H1 (cell line): ENCODE results near the gene MLYCD. TPM values are rescaled to one million over a fixed set of nuclear protein-coding genes. Genes with fewer than 3 reads are reported as not detected.

ENCODE experiments used
- CTCF ChIA-PET: fragments of 300-600 bp; sonication (Branson Sonifier 250); formaldehyde crosslinking; loops from one replicate; lab custom pipeline; 2021; ENCODE audit not compliant: partially characterized antibody; lab: Charles Lee
- POLR2A ChIA-PET: fragments of 300-600 bp; sonication (Branson Sonifier 250); formaldehyde crosslinking; loops from one replicate; lab custom pipeline; 2021; ENCODE audit warnings: inconsistent platforms; ENCODE audit not compliant: partially characterized antibody; lab: Charles Lee
- DNase-seq, 2 experiments: peaks; one replicate each; pipeline versions ENCODE4 v3.0.0 to v3.0.0-alpha.2; 2010 to 2022; ENCODE audit warnings: low spot score in 2 of 2, low read depth in 1 of 2, mixed read lengths in 1 of 2
- FAIRE-seq: peaks from 2 replicates; lab custom pipeline; 2011; peaks lifted over from hg19 to GRCh38; lab: Jason Lieb, UNC
- H2AFZ ChIP-seq: 2 replicates; pipeline ENCODE4 v1.8.1; 2012; ENCODE audit warnings: low read length, inconsistent platforms
- H2AK5ac ChIP-seq: 2 replicates; pipeline ENCODE4 v1.6.1; 2013; ENCODE audit warnings: low read depth, low read length
- H2BK120ac ChIP-seq: replicated peaks from 2 replicates; pipeline ENCODE3; 2013; ENCODE audit warnings: low read depth, low read length, inconsistent platforms
- H2BK12ac ChIP-seq: 2 replicates; pipeline ENCODE4 v1.6.1; 2013; ENCODE audit warnings: low read depth, low read length
- H2BK15ac ChIP-seq: 2 replicates; pipeline ENCODE4 v1.6.1; 2013; ENCODE audit warnings: low read length
- H2BK20ac ChIP-seq: 2 replicates; pipeline ENCODE4 v1.6.1; 2013; ENCODE audit warnings: low read length
- H2BK5ac ChIP-seq: 2 replicates; pipeline ENCODE4 v1.6.1; 2013; ENCODE audit warnings: low read depth, low read length
- H3K14ac ChIP-seq: 2 replicates; pipeline ENCODE4 v1.6.1; 2013; ENCODE audit warnings: inconsistent platforms; ENCODE audit not compliant: insufficient read length
- H3K18ac ChIP-seq: 2 replicates; pipeline ENCODE4 v1.6.1; 2013; ENCODE audit warnings: low read length; ENCODE audit errors: extremely low read depth
- H3K23ac ChIP-seq: 2 replicates; pipeline ENCODE4 v1.6.1; 2013; ENCODE audit warnings: inconsistent platforms; ENCODE audit not compliant: insufficient read length
- H3K23me2 ChIP-seq: 2 replicates; pipeline ENCODE4 v1.6.1; 2013; ENCODE audit warnings: low read depth, low read length
- H3K27ac ChIP-seq: 2 replicates; pipeline ENCODE4 v1.6.1; 2011; ENCODE audit warnings: low read depth, low read length, inconsistent platforms
- H3K27me3 ChIP-seq, 4 experiments: replicated peaks in 1 of 4; 1 replicate in 1 of 4; 2 replicates in 3 of 4; pipeline versions ENCODE4 v1.6.1 to v1.8.1; 2011 to 2013; ENCODE audit warnings: low read length in 3 of 4, mild to moderate bottlenecking in 3 of 4, inconsistent platforms in 2 of 4, mixed read lengths in 2 of 4, moderate library complexity in 1 of 4; ENCODE audit not compliant: control insufficient read depth in 3 of 4, insufficient read depth in 3 of 4; ENCODE audit errors: extremely low read depth in 1 of 4
- H3K36me3 ChIP-seq, 4 experiments: 2 replicates each; pipeline versions ENCODE4 v1.6.1 to v1.8.1; 2011 to 2013; ENCODE audit warnings: mild to moderate bottlenecking in 4 of 4, low read length in 3 of 4, moderate library complexity in 2 of 4, control low read depth in 1 of 4, inconsistent platforms in 1 of 4; ENCODE audit not compliant: insufficient read depth in 4 of 4, control insufficient read depth in 2 of 4
- H3K4ac ChIP-seq: replicated peaks from 2 replicates; pipeline ENCODE3; 2013; ENCODE audit warnings: low read length, low read depth, mixed read lengths, inconsistent platforms; ENCODE audit not compliant: insufficient read length
- H3K4me1 ChIP-seq, 4 experiments: replicated peaks in 1 of 4; 1 replicate in 1 of 4; 2 replicates in 3 of 4; pipeline versions ENCODE4 v1.6.1 to v1.8.1; 2011 to 2013; ENCODE audit warnings: low read length in 3 of 4, inconsistent platforms in 2 of 4, mixed read lengths in 1 of 4; ENCODE audit not compliant: insufficient read depth in 4 of 4, control insufficient read depth in 3 of 4
- H3K4me2 ChIP-seq, 2 experiments: 2 replicates each; pipeline versions ENCODE4 v1.6.1 to v1.8.1; 2011 to 2013; ENCODE audit warnings: low read depth in 2 of 2, low read length in 2 of 2, control low read depth in 1 of 2, inconsistent platforms in 1 of 2, mild to moderate bottlenecking in 1 of 2; ENCODE audit not compliant: insufficient read depth in 1 of 2
- H3K4me3 ChIP-seq, 4 experiments: fragments of 200-600, 300-600 bp in 1 of 4; sonication (generic), shearing (Covaris generic), sonication (Bioruptor Twin) in 1 of 4; 2 replicates each; pipeline versions ENCODE4 v1.5.1 to v1.8.1; 2011 to 2016; ENCODE audit warnings: low read length in 4 of 4, low read depth in 3 of 4, control low read depth in 2 of 4, inconsistent platforms in 2 of 4, mild to moderate bottlenecking in 2 of 4, mixed read lengths in 1 of 4, moderate library complexity in 1 of 4; ENCODE audit not compliant: insufficient read depth in 2 of 4; ENCODE audit errors: extremely low read depth in 1 of 4
- H3K56ac ChIP-seq: replicated peaks from 2 replicates; pipeline ENCODE3; 2013; ENCODE audit warnings: low read depth, mild to moderate bottlenecking, mixed read lengths, low read length, inconsistent platforms; ENCODE audit not compliant: insufficient read length
- H3K79me1 ChIP-seq: 2 replicates; pipeline ENCODE4 v1.6.1; 2013; ENCODE audit warnings: low read depth, low read length, control low read depth
- H3K79me2 ChIP-seq, 2 experiments: 2 replicates each; pipeline versions ENCODE4 v1.6.1 to v1.8.1; 2012 to 2013; ENCODE audit warnings: low read length in 2 of 2, mild to moderate bottlenecking in 2 of 2, inconsistent platforms in 1 of 2; ENCODE audit not compliant: insufficient read depth in 2 of 2, control insufficient read depth in 1 of 2
- H3K9ac ChIP-seq, 4 experiments: replicated peaks in 1 of 4; 1 replicate in 1 of 4; 2 replicates in 3 of 4; pipeline versions ENCODE4 v1.6.1 to v1.8.1; 2011 to 2013; ENCODE audit warnings: low read depth in 3 of 4, low read length in 3 of 4, control low read depth in 2 of 4, mild to moderate bottlenecking in 2 of 4, moderate library complexity in 2 of 4, inconsistent platforms in 1 of 4; ENCODE audit errors: extremely low read depth in 1 of 4
- H3K9me3 ChIP-seq, 2 experiments: 2 replicates each; pipeline versions ENCODE4 v1.6.1 to v1.8.1; 2012 to 2013; ENCODE audit warnings: mild to moderate bottlenecking in 2 of 2, moderate library complexity in 2 of 2, control low read depth in 1 of 2, inconsistent platforms in 1 of 2, low read depth in 1 of 2, low read length in 1 of 2, mixed read lengths in 1 of 2; ENCODE audit not compliant: insufficient read depth in 2 of 2
- H4K20me1 ChIP-seq, 2 experiments: replicated peaks in 1 of 2; 2 replicates each; pipeline versions ENCODE3 to v1.8.1; 2011 to 2013; ENCODE audit warnings: inconsistent platforms in 2 of 2, low read length in 2 of 2, mild to moderate bottlenecking in 1 of 2; ENCODE audit not compliant: insufficient read depth in 2 of 2, control insufficient read depth in 1 of 2
- H4K5ac ChIP-seq: 2 replicates; pipeline ENCODE4 v1.6.1; 2013; ENCODE audit warnings: low read length, low read depth, mixed read lengths, inconsistent platforms; ENCODE audit not compliant: insufficient read length
- H4K8ac ChIP-seq: 2 replicates; pipeline ENCODE4 v1.8.0; 2013; ENCODE audit warnings: mild to moderate bottlenecking, moderate library complexity, low read length, inconsistent platforms; ENCODE audit not compliant: insufficient read depth; ENCODE audit errors: extremely low read depth
- H4K91ac ChIP-seq: replicated peaks from 2 replicates; pipeline ENCODE3; 2013; ENCODE audit warnings: low read length, mixed read lengths, inconsistent platforms; ENCODE audit not compliant: insufficient read length
- ZNF274 ChIP-seq: IDR thresholded peaks from 2 replicates; pipeline ENCODE4 v1.7.0; 2012; ENCODE audit warnings: low read length, borderline replicate concordance; ENCODE audit errors: extremely low read depth
- WGBS, 2 experiments: shearing (Covaris generic) in 1 of 2; methylation state at CpG; one replicate each; pipeline versions ENCODE4 v1.1.6 to v1.1.7; 2013 to 2015; ENCODE audit warnings: low lambda C conversion rate in 2 of 2, mixed read lengths in 2 of 2, inconsistent platforms in 1 of 2, low coverage in 1 of 2, missing lambda C conversion rate in 1 of 2; ENCODE audit not compliant: insufficient replicate concordance in 2 of 2, insufficient coverage in 1 of 2, insufficient read length in 1 of 2; ENCODE audit errors: extremely low coverage in 1 of 2, missing lambda C conversion rate in 1 of 2; 5-methylcytosine and 5-hydroxymethylcytosine counted together
- polyA plus RNA-seq, 7 experiments: library from polyadenylated mRNA; depleted of rRNA in 3 of 7; stranded (reverse) in 5 of 7; unstranded in 2 of 7; fragments of >200 nt in 5 of 7; fragments of 200-250 nt in 2 of 7; gene quantifications; 1 replicate in 5 of 7; 2 replicates in 1 of 7; 4 replicates in 1 of 7; pipeline versions ENCODE4 v1.2.1 to v1.2.3, GENCODE V29; 2011 to 2013; ENCODE audit warnings: missing spikeins in 2 of 7, mixed read lengths in 2 of 7
- total RNA-seq: library from RNA; stranded (reverse); fragmentation: NEBNext Ultra II Directional; extraction: Animal tissue kit (Norgen Biotek cat#: 25700); gene quantifications from 2 replicates; pipeline ENCODE4 v1.2.1, GENCODE V29; 2021

Gene MLYCD
- total and polyA plus RNA-seq, 2 of the 8 experiments (the other 6 are each of a cell fraction or from before 2014, with no cell fraction given): 3.7 to 7.0 TPM

- FAIRE-seq: no peak
- Histone ChIP-seq H3K36me3 (peaks cover 0 to 12% (median 1%) of the 10 kb centered on the region in 4 experiments; a peak in 4 of 8 replicates), H2AK5ac (no peak overlapping the region), H3K27ac (no peak overlapping the region), H3K79me1 (peaks cover 3% of the 10 kb centered on the region; the same call in 1 of the 2 replicates), H2BK120ac (no peak overlapping the region), H3K9ac (no peak overlapping the region), H3K18ac (no peak overlapping the region), H4K91ac (no peak overlapping the region), H3K79me2 (peaks cover 0 to 21% of the 10 kb centered on the region in 2 experiments; a peak in 2 of 4 replicates), H3K27me3 (no peaks in the 10 kb centered on the region), H4K20me1 (peaks cover 0 to 9% of the 10 kb centered on the region in 2 experiments), H3K23ac (no peak overlapping the region), H2AFZ (no peak overlapping the region), H2BK12ac (no peak overlapping the region), H3K9me3 (no peaks in the 10 kb centered on the region), H2BK15ac (no peak overlapping the region), H2BK20ac (no peak overlapping the region), H4K8ac (no peak overlapping the region), H3K4me1 (peaks cover 0 to 5% (median 2%) of the 10 kb centered on the region in 4 experiments; a peak in 4 of 7 replicates), H3K4me2 (no peak overlapping the region), H3K4me3 (no peak overlapping the region), H4K5ac (no peak overlapping the region), H3K56ac (no peak overlapping the region), H3K4ac (no peak overlapping the region), H2BK5ac (no peak overlapping the region), H3K14ac (no peak overlapping the region), H3K23me2 (no peaks in the 10 kb centered on the region)
- POLR2A ChIA-PET: no interaction called here
- WGBS, 2 experiments: 94% methylated on average over 8 of the region's 8 CpGs; no CpG with 5 or more reads in 1 of the 2 experiments
- CTCF ChIA-PET: no interaction called here
- no peak for TF ChIP-seq ZNF274
- DNase-seq: no peak
Observed at GRCh38 chr16:83907111-83907510, 8.2 kb downstream of the MLYCD start.
